Activated CD4-positive, alpha-beta T cell treated with anti-CD3 and anti-CD28 coated beads, Interleukin-2, amount 50 U/mL, for 4 hours (primary cell): Measurements from ENCODE around the gene FUT7.
A peak's percentile ranks its signal among the peaks of the same experiment; 100 is the strongest.
"Not testable (repeated sequence)": the region's sequence is repeated elsewhere in the genome, so short reads cannot be mapped to it uniquely, and the experiment has no call there.

Source experiments
- DNase-seq, 2 experiments: peaks; one replicate each; pipeline ENCODE4 v3.0.0-alpha.2; 2020

The FUT7 gene

DNA sequence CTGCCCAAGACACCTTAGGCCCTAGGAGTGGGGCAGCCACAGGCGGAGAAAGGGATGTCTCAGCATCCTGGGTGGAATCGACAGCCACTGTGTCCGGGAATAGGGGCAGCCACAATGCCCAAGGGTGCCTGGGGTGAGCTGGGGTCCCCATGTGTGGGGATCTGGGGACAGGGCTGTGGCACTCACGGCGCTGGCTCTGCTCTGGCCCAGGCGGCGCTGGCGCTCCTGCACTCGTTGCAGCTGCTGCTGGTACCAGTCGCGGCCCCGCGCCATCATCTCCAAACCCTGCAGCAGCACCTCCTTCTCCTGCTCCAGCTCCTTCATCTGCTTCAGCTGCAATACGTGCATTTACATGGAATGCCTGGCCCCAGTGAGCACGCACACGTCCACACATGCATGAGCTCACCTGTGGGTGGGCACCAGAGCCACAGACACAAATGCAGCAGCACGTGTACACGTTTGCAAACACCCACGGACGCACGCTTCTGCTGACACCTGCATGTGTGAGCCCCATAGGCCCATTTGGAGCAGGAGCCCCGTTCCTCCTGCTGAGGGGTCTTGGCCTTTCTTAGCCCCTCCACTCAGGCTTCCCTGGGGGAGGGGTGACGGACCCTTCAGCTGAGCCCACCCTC is 33.6 kb upstream of the FUT7 start:
- no peak for DNase-seq

- no peak for DNase-seq
These were observed 32.9 kb upstream of the FUT7 start for GRCh38 chr9:137064880-137065164.

GRCh38 chr9:137064027-137064879 is 32.4 kb upstream of the FUT7 start:
- DNase-seq, result peak; percentile 49 to 61

GRCh38 chr9:137063311-137064026 is 31.6 kb upstream of the FUT7 start:
- DNase-seq, result no peak

DNA sequence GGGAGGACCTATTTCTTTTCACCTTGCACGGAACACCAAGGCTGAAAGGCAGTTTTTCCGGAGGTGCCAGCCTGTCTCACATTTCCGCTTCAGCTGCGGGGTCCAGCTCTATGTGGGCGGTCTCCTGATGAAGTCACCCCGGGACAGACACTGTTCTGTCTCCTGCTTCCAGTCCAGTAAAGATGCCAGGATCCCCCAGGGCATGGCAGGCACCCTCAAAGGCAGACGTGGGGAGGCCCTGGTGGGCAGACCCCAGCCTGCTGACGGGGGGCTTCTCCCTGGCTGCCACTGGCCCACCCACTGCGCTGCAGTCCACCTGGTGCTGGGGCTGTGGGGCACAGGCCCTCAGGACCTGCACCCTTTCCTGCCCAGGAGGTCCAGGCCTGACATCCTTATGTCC is 30.9 kb upstream of the FUT7 start:
- DNase-seq, result not testable (repeated sequence)

- DNase-seq, result no peak
These were observed 30.5 kb upstream of the FUT7 start for GRCh38 chr9:137062384-137062783.

GRCh38 chr9:137058521-137059234 is 26.8 kb upstream of the FUT7 start:
- DNase-seq, result no peak

- DNase-seq, result no peak
These were observed 25.7 kb upstream of the FUT7 start for GRCh38 chr9:137057545-137057944.

DNA sequence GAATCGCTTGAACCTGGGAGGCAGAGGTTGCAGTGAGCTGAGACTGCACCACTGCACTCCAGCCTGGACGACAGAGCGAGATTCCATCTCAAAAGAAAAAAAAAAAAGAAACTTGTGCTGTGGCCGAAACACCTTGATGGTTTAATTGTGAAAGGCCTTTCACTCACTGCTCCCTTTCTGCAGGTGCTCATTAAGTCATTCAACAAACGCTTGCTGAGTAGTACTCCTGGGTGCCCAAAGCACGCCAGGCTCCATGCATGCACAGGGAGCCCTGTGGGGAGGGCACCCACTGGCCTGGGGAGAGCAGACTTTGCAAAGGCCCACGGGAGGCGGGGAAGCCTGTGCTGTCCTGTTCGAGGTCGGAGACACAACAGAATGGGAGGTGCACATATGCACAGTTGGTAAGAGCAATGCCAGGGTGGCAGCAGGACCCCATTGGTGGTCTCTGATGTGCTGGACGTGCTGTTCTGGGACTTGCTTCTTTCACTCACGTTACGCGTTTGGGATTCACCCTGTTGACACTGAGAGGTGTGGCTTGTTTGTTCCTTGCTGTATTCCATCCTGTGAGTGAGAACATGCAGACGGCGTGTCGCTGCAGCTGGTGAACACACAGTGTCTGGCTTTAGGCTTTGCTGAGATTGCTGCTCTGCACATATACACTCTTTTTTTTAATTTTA is 25.0 kb upstream of the FUT7 start:
- DNase-seq, result no peak

- DNase-seq, result no peak
These were observed 23.8 kb upstream of the FUT7 start for GRCh38 chr9:137055385-137056364.

- no peak for DNase-seq
These were observed 23.1 kb upstream of the FUT7 start for GRCh38 chr9:137054932-137055384.

DNA sequence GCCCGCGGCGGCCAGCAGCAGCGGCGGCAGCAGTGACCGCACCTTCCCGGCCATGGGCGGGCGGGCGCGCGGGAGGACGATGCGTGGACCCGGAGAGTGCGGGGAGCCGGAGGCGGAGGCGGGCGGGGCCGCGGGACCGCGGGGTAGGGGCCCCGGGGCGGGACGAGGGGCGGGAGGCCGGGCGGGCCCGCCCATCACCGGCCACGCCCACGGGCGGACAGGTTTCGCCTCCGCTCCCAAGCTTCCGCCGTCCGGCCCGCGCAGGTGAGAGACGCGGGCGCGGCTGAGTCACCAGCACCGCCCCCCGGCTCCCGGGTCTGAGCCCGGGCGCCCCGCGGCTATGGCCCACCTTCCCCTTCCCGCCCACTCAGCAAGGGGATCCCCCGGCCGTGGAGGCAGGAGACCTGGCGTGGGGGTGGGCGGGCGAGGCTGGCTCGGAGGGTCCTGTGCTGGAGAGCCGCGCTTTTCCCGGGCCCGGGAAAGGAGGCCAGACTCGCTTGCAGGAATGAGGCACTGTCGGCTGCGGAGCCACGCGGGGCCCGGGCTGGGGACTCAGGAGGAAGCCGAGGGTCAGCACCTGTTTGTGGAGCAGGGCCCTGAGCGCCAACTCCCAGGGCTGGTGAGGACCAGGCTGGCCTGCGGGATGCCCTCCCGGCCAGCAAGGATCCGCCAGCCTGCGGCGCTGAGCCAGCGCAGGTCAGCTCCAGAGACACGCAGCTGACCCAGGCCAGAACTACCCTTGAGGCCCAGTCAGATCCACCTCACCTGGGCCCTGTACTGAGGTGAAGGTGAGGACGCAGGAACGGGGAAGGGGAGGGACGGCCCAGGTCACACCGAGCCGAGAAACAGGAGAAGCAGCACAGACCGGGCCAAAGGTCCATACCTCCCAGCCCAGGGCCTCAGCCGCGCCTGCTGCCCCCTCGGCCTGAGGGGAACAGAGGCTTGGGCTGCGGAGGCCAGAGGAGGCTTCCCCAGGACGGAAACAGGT is 22.4 kb upstream of the FUT7 start, which contains the start of gene ENTPD2:
TSS of gene ENTPD2 (minus strand) at position 118 of the 988 bp plus-strand sequence. CDS start at position 54, 64 bp downstream.
- no peak for DNase-seq

- DNase-seq, result no peak
These were observed 21.4 kb upstream of the FUT7 start for GRCh38 chr9:137052998-137053943.

- no peak for DNase-seq
These were observed 20.4 kb upstream of the FUT7 start for GRCh38 chr9:137052293-137052692.

GRCh38 chr9:137051145-137051724 is 19.3 kb upstream of the FUT7 start:
- DNase-seq, result no peak

GRCh38 chr9:137050570-137050969 is 18.7 kb upstream of the FUT7 start:
- DNase-seq, result no peak

DNA sequence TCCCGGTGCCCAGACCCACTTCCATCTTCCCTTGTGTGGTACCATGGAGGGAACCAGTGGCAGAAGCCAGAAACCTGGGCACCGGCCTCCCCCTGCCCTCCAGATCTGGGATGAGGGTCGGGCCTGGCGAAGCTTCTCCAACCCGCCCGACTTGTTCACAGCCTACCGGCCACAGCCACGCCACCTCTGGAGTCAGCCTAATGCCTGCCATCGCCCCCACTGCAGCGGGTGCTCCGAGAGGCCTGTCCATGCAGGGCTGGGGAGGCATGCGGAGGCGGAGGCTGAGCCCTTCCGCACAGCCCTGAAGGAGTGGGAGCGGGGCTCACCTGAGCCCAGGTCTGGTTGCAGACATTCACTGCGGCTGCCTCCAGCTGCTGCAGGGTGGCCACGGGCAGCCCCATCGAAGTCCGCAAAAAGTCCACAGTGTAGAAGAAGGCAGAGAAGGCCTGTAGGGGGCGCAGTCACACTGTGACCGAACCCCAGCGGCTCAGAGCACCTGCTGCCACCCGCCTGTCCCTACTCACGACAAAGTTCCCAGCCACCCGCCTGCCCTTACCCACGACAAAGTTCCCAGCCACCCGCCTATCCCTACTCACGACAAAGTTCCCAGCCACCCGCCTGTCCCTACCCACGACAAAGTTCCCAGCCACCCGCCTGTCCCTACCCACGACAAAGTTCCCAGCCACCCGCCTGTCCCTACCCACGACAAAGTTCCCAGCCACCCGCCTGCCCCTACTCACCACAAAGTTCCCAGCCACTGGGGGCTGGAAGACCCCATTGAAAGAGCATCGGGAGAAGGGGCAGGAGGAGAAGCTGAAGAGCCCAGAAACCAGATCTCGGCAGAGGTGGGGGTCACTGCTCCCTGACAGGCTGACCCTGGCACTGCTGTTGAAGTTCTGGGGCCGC is 17.9 kb upstream of the FUT7 start:
- DNase-seq, result peak; percentile 41 to 47
